B cell (primary cell): Measurements from ENCODE around the gene OIT3. TPM values are rescaled to one million over a fixed set of nuclear protein-coding genes. Genes with fewer than 3 reads are reported as not detected.

Experiments
- ATAC-seq: fragments of 200-7000 bp; cut with Tn5 transposase; one replicate; pipeline ENCODE4 v1.10.0; 2021; ENCODE audit warnings: low read depth, mild to moderate bottlenecking, moderate number of reproducible peaks, moderate library complexity
- CTCF ChIA-PET: fragments of 350-600 bp; sonication (Branson Sonifier 250); formaldehyde crosslinking; loops from one replicate; lab custom pipeline; 2021; ENCODE audit warnings: antibody characterized with exemption, inconsistent platforms; lab: Charles Lee
- POLR2A ChIA-PET: fragments of 350-600 bp; sonication (Branson Sonifier 250); formaldehyde crosslinking; loops from one replicate; lab custom pipeline; 2021; ENCODE audit warnings: antibody characterized with exemption; lab: Charles Lee
- DNase-seq: peaks from one replicate; pipeline ENCODE4 v3.0.0; 2013
- H2AFZ ChIP-seq: 2 replicates; pipeline ENCODE4 v1.6.1; 2012; ENCODE audit warnings: mild to moderate bottlenecking, low read depth, low read length; ENCODE audit not compliant: insufficient read depth, poor library complexity, severe bottlenecking
- H3K27ac ChIP-seq, 2 donors: 1 replicate in 1 of 2; 2 replicates in 1 of 2; pipeline ENCODE4 v1.5.1; 2012 to 2013; ENCODE audit warnings: low read length in 2 of 2, mild to moderate bottlenecking in 2 of 2, moderate library complexity in 1 of 2
- H3K27me3 ChIP-seq, 4 experiments: fragments of 200-600 bp in 1 of 4; sonication (generic) in 1 of 4; replicated peaks in 1 of 4; 1 replicate in 2 of 4; 2 replicates in 2 of 4; pipeline versions ENCODE4 v1.6.1 to v1.7.0; 2013 to 2016; ENCODE audit warnings: low read length in 3 of 4, mild to moderate bottlenecking in 2 of 4, mixed read lengths in 1 of 4, moderate library complexity in 1 of 4; ENCODE audit not compliant: insufficient read depth in 4 of 4, control insufficient read depth in 3 of 4; ENCODE audit errors: control extremely low read depth in 1 of 4
- H3K36me3 ChIP-seq, 2 experiments: replicated peaks in 1 of 2; 1 replicate in 1 of 2; 2 replicates in 1 of 2; pipeline versions ENCODE4 v1.6.1 to v1.7.1; 2013; ENCODE audit warnings: low read length in 1 of 2; ENCODE audit not compliant: insufficient read depth in 2 of 2, control insufficient read depth in 1 of 2; ENCODE audit errors: control extremely low read depth in 1 of 2, extremely low read depth in 1 of 2
- H3K4me1 ChIP-seq, 2 donors: fragments of 200-600 bp in 1 of 2; sonication (generic) in 1 of 2; 1 replicate in 1 of 2; 2 replicates in 1 of 2; pipeline versions ENCODE4 v1.5.1 to v1.6.1; 2013 to 2017; ENCODE audit warnings: low read length in 2 of 2; ENCODE audit not compliant: control insufficient read depth in 2 of 2, insufficient read depth in 2 of 2
- H3K4me2 ChIP-seq: replicated peaks from 2 replicates; pipeline ENCODE3; 2012; ENCODE audit warnings: mild to moderate bottlenecking, low read depth, low read length; ENCODE audit not compliant: poor library complexity, severe bottlenecking
- H3K4me3 ChIP-seq, 5 experiments: fragments of 200-600 bp in 1 of 5; sonication (generic) in 1 of 5; 1 replicate in 3 of 5; 2 replicates in 2 of 5; pipeline versions ENCODE4 v1.5.1 to v1.7.0; 2011 to 2016; ENCODE audit warnings: low read length in 4 of 5, mild to moderate bottlenecking in 4 of 5, low read depth in 2 of 5, control low read depth in 1 of 5, moderate library complexity in 1 of 5; ENCODE audit not compliant: insufficient read depth in 1 of 5; ENCODE audit errors: control extremely low read depth in 1 of 5, extremely low read depth in 1 of 5
- H3K79me2 ChIP-seq: fragments of 200-600 bp; sonication (generic); one replicate; pipeline ENCODE4 v1.6.0; 2016; ENCODE audit warnings: low read length; ENCODE audit not compliant: control insufficient read depth, insufficient read depth
- H3K9ac ChIP-seq: fragments of 200-600 bp; sonication (generic); 2 replicates; pipeline ENCODE4 v1.6.1; 2017; ENCODE audit warnings: mild to moderate bottlenecking, low read length, moderate library complexity
- H3K9me3 ChIP-seq, 3 donors: one replicate each; pipeline versions ENCODE4 v1.6.1 to v1.7.1; 2013; ENCODE audit warnings: low read length in 2 of 3; ENCODE audit not compliant: control insufficient read depth in 2 of 3, insufficient read depth in 1 of 3; ENCODE audit errors: control extremely low read depth in 1 of 3
- H4K20me1 ChIP-seq: 2 replicates; pipeline ENCODE4 v1.6.0; 2012; ENCODE audit warnings: mild to moderate bottlenecking, low read length; ENCODE audit not compliant: insufficient read depth, control insufficient read depth, poor library complexity, severe bottlenecking
- H3K27ac Mint-ChIP-seq: one replicate; pipeline ENCODE4 v1.8.0; 2021; ENCODE audit warnings: mixed read lengths
- H3K27me3 Mint-ChIP-seq: one replicate; pipeline ENCODE4 v1.8.0; 2021; ENCODE audit warnings: mixed read lengths
- H3K4me1 Mint-ChIP-seq: one replicate; pipeline ENCODE4 v1.8.0; 2021; ENCODE audit warnings: mixed read lengths
- H3K4me3 Mint-ChIP-seq: one replicate; pipeline ENCODE4 v1.8.0; 2021; ENCODE audit warnings: mixed read lengths
- H3K9me3 Mint-ChIP-seq: one replicate; pipeline ENCODE4 v1.8.0; 2022; ENCODE audit warnings: mixed read lengths; ENCODE audit not compliant: insufficient read depth
- EZH2 ChIP-seq: IDR thresholded peaks from 2 replicates; pipeline ENCODE4 v1.6.1; 2012; ENCODE audit warnings: borderline replicate concordance, low read depth, mild to moderate bottlenecking, moderate library complexity, low read length; ENCODE audit not compliant: insufficient read depth, poor library complexity, severe bottlenecking
- WGBS: methylation state at CpG from one replicate; pipeline ENCODE4 v1.1.5; 2013; ENCODE audit warnings: missing lambda C conversion rate; ENCODE audit not compliant: insufficient coverage; 5-methylcytosine and 5-hydroxymethylcytosine counted together
- intact Hi-C: fragments of 100-400 bp; cut with micrococcal nuclease; formaldehyde crosslinking; loops from one replicate; pipeline ENCODE4 v1.10.0; 2022
- polyA plus RNA-seq: library from polyadenylated mRNA; depleted of rRNA; stranded (reverse); fragments of >200 nt; gene quantifications from 2 replicates; pipeline ENCODE4 v1.2.3, GENCODE V29; 2012
- total RNA-seq, 2 donors: library from RNA; stranded (reverse); fragments of 120-200 nt in 1 of 2; gene quantifications; 1 replicate in 1 of 2; 2 replicates in 1 of 2; pipeline versions ENCODE4 v1.2.3 to v1.2.4, GENCODE V29; 2013 to 2022
- TF ChIP-seq, protein P1 (sequence below): fragments of 200-600 bp; IDR thresholded peaks from one replicate; pipeline ENCODE4 v1.8.0; 2022; ENCODE audit warnings: antibody characterized with exemption, mild to moderate bottlenecking

Gene OIT3
- total and polyA plus RNA-seq, 2 donors (not counting 1 experiment from before 2014, with no cell fraction given), result 0.04 TPM; not detected in 1

DNA sequence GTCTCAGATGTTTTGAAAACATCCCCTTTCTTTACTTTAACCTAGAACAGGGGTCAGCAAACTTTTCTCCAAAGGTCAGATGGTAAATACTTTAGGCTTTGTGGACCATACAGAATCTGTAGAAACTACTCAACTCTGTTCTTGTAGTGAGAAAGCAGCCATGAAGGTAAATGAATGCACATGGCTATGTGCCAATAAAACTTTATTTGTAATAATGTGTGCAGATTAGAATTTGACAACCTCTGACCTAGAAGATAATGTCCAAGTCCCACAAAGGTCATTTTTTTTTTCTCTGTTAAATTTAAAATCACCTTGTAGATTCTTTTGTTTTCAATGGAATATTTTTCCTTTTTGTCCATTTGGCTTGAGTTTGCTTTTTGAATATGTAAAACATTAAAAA, 17.2 kb downstream of the OIT3 start:
- CTCF ChIA-PET, result no interaction called here
- no peaks in the 10 kb centered on the region for H3K36me3 ChIP-seq
- Mint-ChIP-seq H3K27me3 (peaks cover 3% of the 10 kb centered on the region), H3K4me3 (no peak overlapping the region), H3K9me3 (no peaks in the 10 kb centered on the region), H3K27ac (no peak overlapping the region), H3K4me1 (no peaks in the 10 kb centered on the region)
- POLR2A ChIA-PET, result no interaction called here
- H3K9ac ChIP-seq, result no peak overlapping the region
- ATAC-seq (no peak), DNase-seq (no peak)
- H3K4me2 ChIP-seq, result no peak overlapping the region
- no peaks in the 10 kb centered on the region for H3K4me1 ChIP-seq
- no peaks in the 10 kb centered on the region for H3K9me3 ChIP-seq
- H3K27me3 ChIP-seq, result no peaks in the 10 kb centered on the region
- intact Hi-C loops, result no loop called here
- no peak overlapping the region for H2AFZ ChIP-seq
- no peak overlapping the region for H3K27ac ChIP-seq
- H4K20me1 ChIP-seq, result no peaks in the 10 kb centered on the region
- TF ChIP-seq, protein P1, sequence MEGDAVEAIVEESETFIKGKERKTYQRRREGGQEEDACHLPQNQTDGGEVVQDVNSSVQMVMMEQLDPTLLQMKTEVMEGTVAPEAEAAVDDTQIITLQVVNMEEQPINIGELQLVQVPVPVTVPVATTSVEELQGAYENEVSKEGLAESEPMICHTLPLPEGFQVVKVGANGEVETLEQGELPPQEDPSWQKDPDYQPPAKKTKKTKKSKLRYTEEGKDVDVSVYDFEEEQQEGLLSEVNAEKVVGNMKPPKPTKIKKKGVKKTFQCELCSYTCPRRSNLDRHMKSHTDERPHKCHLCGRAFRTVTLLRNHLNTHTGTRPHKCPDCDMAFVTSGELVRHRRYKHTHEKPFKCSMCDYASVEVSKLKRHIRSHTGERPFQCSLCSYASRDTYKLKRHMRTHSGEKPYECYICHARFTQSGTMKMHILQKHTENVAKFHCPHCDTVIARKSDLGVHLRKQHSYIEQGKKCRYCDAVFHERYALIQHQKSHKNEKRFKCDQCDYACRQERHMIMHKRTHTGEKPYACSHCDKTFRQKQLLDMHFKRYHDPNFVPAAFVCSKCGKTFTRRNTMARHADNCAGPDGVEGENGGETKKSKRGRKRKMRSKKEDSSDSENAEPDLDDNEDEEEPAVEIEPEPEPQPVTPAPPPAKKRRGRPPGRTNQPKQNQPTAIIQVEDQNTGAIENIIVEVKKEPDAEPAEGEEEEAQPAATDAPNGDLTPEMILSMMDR, result no peak
- no peak for TF ChIP-seq EZH2
- no peaks in the 10 kb centered on the region for H3K79me2 ChIP-seq
- no peak overlapping the region for H3K4me3 ChIP-seq

DNA sequence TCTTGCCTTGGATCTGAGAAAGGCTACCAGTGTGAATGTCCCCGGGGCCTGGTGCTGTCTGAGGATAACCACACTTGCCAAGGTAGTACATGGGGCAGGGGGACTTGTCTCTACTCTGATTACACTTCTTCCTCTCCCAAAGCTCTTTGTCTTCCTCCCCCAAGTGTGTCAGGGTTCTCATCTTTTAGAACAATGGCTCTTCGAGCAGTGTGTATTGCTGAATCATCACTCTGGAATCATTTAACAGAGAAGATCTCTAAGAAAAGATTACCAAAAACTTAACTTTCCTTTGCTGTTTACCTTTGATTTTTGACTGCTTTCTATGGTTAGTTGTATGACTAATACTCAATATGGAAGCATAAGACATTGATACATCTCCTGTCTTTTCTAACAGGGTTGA, 18.2 kb downstream of the OIT3 start:
- H3K27me3 Mint-ChIP-seq, result peaks cover 3% of the 10 kb centered on the region
- Histone ChIP-seq H3K36me3 (no peaks in the 10 kb centered on the region), H3K27ac (no peak overlapping the region), H3K9ac (no peak overlapping the region), H3K4me1 (no peaks in the 10 kb centered on the region), H3K79me2 (no peaks in the 10 kb centered on the region), H3K4me2 (no peak overlapping the region), H3K27me3 (no peaks in the 10 kb centered on the region), H4K20me1 (no peaks in the 10 kb centered on the region), H2AFZ (no peak overlapping the region), H3K4me3 (no peak overlapping the region), H3K9me3 (no peaks in the 10 kb centered on the region)
- no peak for TF ChIP-seq EZH2
- TF ChIP-seq, protein P1, result no peak
- H3K4me3 Mint-ChIP-seq, result no peak overlapping the region
- POLR2A ChIA-PET, result no interaction called here
- WGBS, result 100% methylated on average over 1 of the region's 2 CpGs
- DNase-seq (no peak), ATAC-seq (no peak)
- no peaks in the 10 kb centered on the region for H3K4me1 Mint-ChIP-seq
- intact Hi-C loops, result no loop called here
- CTCF ChIA-PET, result no interaction called here
- H3K9me3 Mint-ChIP-seq, result no peaks in the 10 kb centered on the region
- no peak overlapping the region for H3K27ac Mint-ChIP-seq
